HG03558 (cell line): Measurements from ENCODE around the gene RELN.
"Not testable (repeated sequence)": the region's sequence is repeated elsewhere in the genome, so short reads cannot be mapped to it uniquely, and the experiment has no call there.

ENCODE experiments used
- ATAC-seq: cut with Tn5 transposase; IDR thresholded peaks from one replicate; pipeline ENCODE4 v1.9.1; 2021; ENCODE audit warnings: moderate number of reproducible peaks; ENCODE audit not compliant: unreplicated experiment; ENCODE audit errors: extremely low read depth

RELN gene

GRCh38 chr7:103859709-103860108 is 129.7 kb downstream of the RELN start:
- no peak for ATAC-seq

DNA sequence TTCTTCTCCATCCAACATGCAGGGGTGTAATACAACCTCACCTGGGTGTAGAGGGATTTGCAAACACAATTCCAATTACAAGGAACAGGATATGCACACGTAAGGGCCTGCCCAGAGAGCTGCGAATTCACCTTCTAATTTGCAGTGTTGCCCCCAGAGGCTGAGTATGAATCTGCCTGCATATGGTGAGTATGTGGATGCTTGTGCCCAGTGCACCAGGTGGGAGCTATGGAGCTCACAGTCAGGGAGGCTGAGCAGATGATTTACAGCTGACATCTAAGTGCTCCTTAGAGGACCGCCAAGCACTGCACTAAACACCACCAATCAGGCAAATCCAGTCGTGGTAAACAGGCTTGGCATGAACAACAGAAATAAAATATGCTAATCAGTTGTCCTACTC is 132.0 kb downstream of the RELN start:
- ATAC-seq = no peak

DNA sequence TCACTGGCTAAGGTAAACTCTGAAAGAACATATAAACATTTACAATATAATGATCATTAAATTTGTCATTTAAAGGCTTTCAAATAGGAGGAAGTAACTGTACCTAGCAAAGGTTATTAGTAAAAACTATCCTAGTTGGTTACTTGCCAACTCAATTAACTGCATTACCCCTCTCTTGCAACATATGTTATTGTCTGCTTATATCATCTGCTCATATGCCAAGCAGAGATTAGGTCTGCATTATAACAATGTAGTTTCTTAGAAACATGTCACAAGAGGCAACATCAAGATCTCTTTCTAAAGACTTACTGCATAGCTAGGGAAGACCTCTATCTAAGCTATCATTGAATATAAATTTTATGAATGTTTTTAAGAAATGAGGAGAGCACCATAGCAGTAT is 132.5 kb downstream of the RELN start:
- no peak for ATAC-seq

- ATAC-seq = no peak
Observed at GRCh38 chr7:103855671-103856070, 133.8 kb downstream of the RELN start.

DNA sequence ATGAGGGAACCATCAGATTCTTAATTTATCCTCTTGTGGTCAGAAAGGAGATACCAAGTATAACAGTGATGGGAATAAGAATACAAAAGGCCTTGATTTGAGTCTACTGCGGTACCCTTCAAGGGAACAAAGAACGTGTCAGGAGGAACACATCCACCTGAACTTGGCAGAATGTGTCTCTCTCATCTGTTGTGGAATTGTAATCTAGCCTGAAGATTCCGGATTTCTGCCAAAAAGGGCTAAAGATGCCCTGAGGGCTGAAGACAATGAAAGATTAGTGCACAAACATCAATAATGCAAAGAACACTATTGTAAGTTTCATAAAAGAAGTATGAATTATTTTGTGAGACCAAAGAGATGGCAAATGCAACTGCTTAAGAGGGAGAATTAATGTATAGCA is 134.8 kb downstream of the RELN start:
- ATAC-seq = no peak

GRCh38 chr7:103851357-103851756 is 138.1 kb downstream of the RELN start:
- no peak for ATAC-seq

DNA sequence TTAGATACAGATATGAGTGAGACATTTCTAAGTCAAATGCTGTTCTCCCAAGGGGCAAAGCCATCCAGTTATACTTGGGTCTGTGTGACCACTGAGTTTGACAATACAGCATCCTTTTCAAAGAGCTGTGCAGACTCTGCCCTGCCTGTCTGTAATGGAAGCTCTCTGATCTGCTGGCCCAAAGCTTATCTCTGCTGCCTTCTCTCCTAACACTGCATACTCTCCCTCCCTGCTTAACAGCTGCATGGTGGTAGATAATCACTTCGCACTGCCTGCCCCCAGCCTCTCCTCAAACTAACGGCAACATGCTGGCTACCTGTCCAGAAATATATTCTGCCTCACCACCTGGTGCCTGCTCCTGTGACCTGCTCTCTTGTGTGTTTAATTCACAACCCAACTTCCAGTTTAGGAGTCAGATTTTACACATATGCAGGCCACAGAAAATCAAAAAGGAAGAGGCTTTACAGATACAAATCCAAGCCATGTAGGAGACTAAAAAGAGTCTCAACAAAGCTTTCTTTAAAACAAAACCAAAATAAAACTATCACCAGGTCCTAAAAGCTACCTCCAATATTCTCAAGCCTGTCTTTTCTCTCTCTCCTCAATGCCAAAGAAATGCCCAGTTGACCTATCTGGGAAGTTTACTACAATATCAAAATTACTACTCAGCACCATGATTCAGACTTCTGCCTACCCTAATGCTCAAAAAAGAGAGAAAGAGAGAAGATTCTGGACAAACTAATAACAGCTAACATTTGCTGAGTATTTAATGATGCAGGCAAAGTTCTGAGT is 145.6 kb downstream of the RELN start:
- no peak for ATAC-seq

DNA sequence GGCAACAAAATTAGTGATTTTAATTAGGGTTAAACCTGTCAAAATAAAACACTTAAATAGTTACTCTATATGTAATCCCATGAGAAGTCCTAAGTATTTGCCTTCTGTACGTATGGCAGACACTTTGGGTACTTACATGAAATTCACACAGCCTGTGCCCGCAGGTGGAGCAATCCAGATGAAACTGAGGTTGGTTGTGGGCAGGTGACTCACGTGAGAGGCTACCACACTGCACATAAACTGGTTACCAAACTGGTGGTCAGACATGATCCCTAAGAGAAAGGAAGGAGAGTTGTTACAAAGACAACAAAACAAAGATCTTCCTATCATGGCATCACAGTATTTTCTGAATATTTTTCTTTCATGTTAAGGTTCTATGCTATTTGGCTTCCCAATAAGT is 156.1 kb downstream of the RELN start:
- no peak for ATAC-seq

DNA sequence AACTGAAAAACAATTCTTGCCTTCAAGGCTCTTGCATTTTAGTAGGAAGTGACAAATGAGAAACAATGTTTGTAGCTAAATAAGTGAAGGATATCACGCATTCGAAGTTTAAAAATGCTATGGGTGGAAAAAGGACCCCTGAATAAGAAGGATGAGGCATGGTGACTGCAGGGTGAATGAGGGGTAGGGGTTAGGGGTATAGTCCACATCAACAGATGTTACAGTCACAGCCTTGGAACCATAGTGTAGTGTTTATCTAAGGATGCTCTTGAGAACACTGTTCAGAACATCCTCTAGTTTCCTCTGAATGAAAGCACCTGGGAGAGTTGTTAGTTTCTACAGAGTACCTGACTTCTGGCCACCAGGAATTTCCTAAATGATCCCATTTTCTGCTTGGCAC is 157.0 kb downstream of the RELN start:
- ATAC-seq = no peak

DNA sequence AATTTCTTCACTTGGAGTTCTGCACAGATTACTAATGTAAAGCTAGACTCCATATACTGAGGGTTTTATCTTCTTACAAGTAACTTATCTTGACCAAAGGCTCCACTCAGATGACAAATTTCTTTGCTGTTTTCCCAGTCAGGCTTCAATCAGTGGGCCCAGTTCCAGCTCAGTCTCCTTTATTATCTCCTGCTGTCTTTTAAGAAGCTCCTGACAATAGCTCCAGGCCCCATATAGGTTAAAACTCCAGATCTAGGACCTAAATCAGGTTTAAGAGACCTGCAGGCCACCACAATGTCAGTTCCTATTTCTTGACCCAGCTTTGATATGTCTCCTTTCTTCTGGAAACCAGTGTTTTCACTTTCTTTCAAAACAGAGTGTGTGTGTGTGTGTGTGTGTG is 165.2 kb downstream of the RELN start:
- no peak for ATAC-seq

- no peak for ATAC-seq
Observed at GRCh38 chr7:103823084-103823483, 166.4 kb downstream of the RELN start.

DNA sequence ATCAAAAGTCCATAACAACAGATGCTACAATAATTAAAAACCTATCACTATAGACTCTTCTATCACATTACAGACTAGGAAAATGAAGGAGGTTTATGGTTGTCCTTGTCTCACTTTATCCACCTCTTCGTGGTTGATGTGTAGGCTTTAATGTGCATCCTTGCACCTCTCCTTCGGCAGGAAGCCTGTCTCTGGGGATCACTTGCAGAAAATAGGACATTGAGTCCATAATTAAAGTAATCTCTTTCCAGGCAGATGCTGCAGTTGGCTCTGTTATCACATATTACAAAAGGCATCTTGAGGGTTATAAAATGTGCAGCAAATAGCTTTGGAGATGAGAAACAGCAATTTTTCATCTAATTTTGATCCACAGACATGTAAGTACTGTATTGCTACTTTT is 168.4 kb downstream of the RELN start:
- no peak for ATAC-seq

DNA sequence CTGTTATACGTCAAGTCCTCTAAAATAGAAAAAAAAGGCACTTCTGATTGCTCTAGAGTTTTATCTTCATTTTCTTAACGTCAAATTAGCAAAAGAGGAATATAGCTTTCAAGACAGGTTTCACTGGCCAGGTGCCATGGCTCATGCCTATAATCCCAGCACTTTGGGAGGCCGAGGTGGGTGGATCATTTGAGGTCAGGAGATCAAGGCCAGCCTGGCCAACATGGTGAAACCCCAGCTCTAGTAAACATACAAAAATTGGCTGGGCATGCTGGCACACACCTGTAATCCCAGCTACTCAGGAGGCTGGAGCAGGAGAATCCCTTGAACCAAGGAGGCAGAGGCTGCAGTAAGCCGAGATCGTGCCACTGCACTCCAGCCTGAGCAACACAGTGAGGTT is 173.5 kb downstream of the RELN start:
- ATAC-seq = not testable (repeated sequence)

- ATAC-seq = no peak
Observed at GRCh38 chr7:103813970-103814369, 175.5 kb downstream of the RELN start.

- no peak for ATAC-seq
Observed at GRCh38 chr7:103811997-103812396, 177.5 kb downstream of the RELN start.

GRCh38 chr7:103811290-103811689 is 178.2 kb downstream of the RELN start:
- no peak for ATAC-seq

DNA sequence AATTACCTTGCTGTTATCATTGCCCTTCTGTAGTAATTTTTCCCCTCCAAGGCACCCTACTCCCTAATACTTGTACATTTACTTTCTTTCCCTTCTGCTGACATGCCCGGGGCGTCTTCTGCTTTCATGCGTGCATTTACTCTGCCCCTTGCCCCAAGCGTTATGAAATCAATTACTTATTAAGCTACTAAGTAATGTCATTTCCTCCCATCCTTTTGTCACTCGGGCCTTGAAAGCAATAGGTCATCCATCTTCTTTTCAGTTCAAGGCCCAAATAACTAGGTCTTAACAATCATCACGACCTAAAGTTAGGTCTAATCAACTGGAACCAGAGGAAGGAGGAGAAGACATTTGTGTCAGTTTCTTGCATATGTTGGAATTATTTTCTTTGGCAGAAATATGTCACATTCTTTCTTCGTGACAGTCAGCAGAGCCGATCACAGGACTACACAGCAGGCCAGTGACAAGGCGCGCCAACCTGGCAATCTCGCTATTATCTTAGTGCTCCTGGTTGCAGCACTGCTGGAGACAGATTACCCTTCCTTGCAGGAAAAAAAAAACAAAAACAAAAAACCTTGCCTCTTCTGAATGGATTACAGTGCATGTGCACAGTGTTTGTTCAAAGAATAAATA is 179.2 kb downstream of the RELN start:
- no peak for ATAC-seq

GRCh38 chr7:103809229-103809994 is 180.0 kb downstream of the RELN start:
- ATAC-seq = no peak

DNA sequence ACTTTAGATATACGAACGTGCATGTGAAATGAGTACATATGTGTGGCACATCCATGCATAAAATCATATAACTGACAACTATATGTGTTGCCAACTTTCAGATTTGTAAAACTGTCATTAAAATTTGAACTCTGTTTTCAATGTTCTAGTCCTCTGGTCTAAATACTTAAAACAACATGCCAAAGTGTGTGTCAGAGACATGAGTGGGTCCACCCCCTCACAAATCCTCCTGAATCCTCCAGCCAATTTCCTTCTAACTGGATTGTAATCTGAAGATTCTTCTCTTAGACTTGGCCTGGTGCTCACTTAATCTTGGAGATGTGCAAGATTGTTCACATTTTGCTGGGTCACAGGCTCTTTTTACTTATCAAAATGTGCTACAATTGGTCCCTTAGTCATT is 184.1 kb downstream of the RELN start:
- no peak for ATAC-seq

DNA sequence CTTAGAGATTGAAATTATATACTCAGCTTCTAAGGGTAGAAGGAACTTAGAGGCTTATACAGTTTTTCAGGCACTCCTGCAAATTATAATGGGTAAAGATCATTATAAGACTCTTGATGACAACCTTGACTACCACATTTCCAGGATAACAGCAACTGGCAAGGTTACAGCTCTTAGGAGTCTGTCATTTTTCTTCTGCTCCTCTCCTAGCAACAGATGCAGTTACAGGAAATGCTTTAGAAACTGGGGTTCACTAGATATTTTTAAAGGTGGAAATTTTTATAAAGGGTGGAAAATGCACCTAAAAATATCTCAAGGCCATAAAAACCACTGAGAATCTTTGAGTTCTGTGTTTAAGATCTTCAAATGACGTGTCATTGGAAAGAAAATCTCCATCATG is 185.8 kb downstream of the RELN start:
- ATAC-seq = no peak

- ATAC-seq = no peak
Observed at GRCh38 chr7:103799298-103799697, 190.2 kb downstream of the RELN start.
